H9 (cell line): ENCODE measurements around the gene GNPDA1. TPM values are rescaled to one million over a fixed set of nuclear protein-coding genes. Genes with fewer than 3 reads are reported as not detected.

Experiments
- DNase-seq: peaks from one replicate; pipeline ENCODE4 v3.0.0-alpha.2; 2017
- H2AFZ ChIP-seq: one replicate; pipeline ENCODE4 v1.6.1; 2013; ENCODE audit warnings: mild to moderate bottlenecking, low read length, control low read depth, moderate library complexity
- H2AK5ac ChIP-seq: 2 replicates; pipeline ENCODE4 v1.6.1; 2013; ENCODE audit warnings: low read length, control low read depth, mixed read lengths; ENCODE audit not compliant: insufficient read length
- H2BK120ac ChIP-seq: one replicate; pipeline ENCODE4 v1.6.1; 2013; ENCODE audit warnings: low read depth, mild to moderate bottlenecking, low read length, control low read depth, inconsistent platforms; ENCODE audit not compliant: poor library complexity, severe bottlenecking
- H2BK12ac ChIP-seq: 2 replicates; pipeline ENCODE4 v1.6.1; 2013; ENCODE audit warnings: low read length, control low read depth, mixed read lengths, low read depth; ENCODE audit not compliant: insufficient read length
- H2BK15ac ChIP-seq: 2 replicates; pipeline ENCODE4 v1.6.1; 2013; ENCODE audit warnings: low read depth, low read length, control low read depth
- H2BK20ac ChIP-seq: one replicate; pipeline ENCODE4 v1.6.1; 2013; ENCODE audit warnings: low read depth, mild to moderate bottlenecking, low read length, control low read depth, inconsistent platforms; ENCODE audit not compliant: poor library complexity, severe bottlenecking
- H2BK5ac ChIP-seq: 2 replicates; pipeline ENCODE4 v1.6.1; 2013; ENCODE audit warnings: low read length, control low read depth, mixed read lengths; ENCODE audit not compliant: insufficient read length
- H3K14ac ChIP-seq: 2 replicates; pipeline ENCODE4 v1.6.1; 2013; ENCODE audit warnings: low read length, control low read depth; ENCODE audit not compliant: insufficient read depth
- H3K18ac ChIP-seq: 2 replicates; pipeline ENCODE4 v1.6.1; 2013; ENCODE audit warnings: low read depth, mild to moderate bottlenecking, mixed read lengths, low read length, control low read depth; ENCODE audit not compliant: insufficient read length
- H3K23ac ChIP-seq: 2 replicates; pipeline ENCODE4 v1.6.1; 2013; ENCODE audit warnings: low read length, control low read depth, mixed read lengths, low read depth; ENCODE audit not compliant: insufficient read length
- H3K23me2 ChIP-seq: 2 replicates; pipeline ENCODE4 v1.6.1; 2013; ENCODE audit warnings: low read depth, mild to moderate bottlenecking, mixed read lengths, low read length, control low read depth; ENCODE audit not compliant: insufficient read length, poor library complexity, severe bottlenecking
- H3K27ac ChIP-seq: 2 replicates; pipeline ENCODE4 v1.5.1; 2013; ENCODE audit warnings: low read length, control low read depth, mixed read lengths, low read depth; ENCODE audit not compliant: insufficient read length
- H3K27me3 ChIP-seq: 2 replicates; pipeline ENCODE4 v1.6.1; 2013; ENCODE audit warnings: low read length, control low read depth, inconsistent platforms; ENCODE audit not compliant: insufficient read depth
- H3K4ac ChIP-seq: 2 replicates; pipeline ENCODE4 v1.6.1; 2013; ENCODE audit warnings: low read depth, mild to moderate bottlenecking, control low read depth, inconsistent platforms, low read length, moderate library complexity
- H3K4me1 ChIP-seq: 2 replicates; pipeline ENCODE4 v1.6.1; 2013; ENCODE audit warnings: low read length, control low read depth, inconsistent platforms; ENCODE audit not compliant: insufficient read depth
- H3K4me2 ChIP-seq: 2 replicates; pipeline ENCODE4 v1.6.1; 2013; ENCODE audit warnings: low read length, control low read depth, mixed read lengths; ENCODE audit not compliant: insufficient read length, insufficient read depth
- H3K56ac ChIP-seq: 2 replicates; pipeline ENCODE4 v1.6.1; 2013; ENCODE audit warnings: low read depth, mild to moderate bottlenecking, mixed read lengths, low read length, control low read depth; ENCODE audit not compliant: insufficient read length
- H3K79me1 ChIP-seq: 2 replicates; pipeline ENCODE4 v1.6.1; 2013; ENCODE audit warnings: low read depth, mild to moderate bottlenecking, moderate library complexity, low read length, control low read depth, inconsistent platforms; ENCODE audit not compliant: insufficient read depth, poor library complexity, severe bottlenecking
- H3K79me2 ChIP-seq: 2 replicates; pipeline ENCODE4 v1.6.1; 2013; ENCODE audit warnings: low read length, control low read depth, inconsistent platforms; ENCODE audit not compliant: insufficient read depth
- H3K9ac ChIP-seq: 2 replicates; pipeline ENCODE4 v1.6.1; 2013; ENCODE audit warnings: low read length, control low read depth, mixed read lengths; ENCODE audit not compliant: insufficient read length; ENCODE audit errors: extremely low read depth
- H3K9me3 ChIP-seq: one replicate; pipeline ENCODE4 v1.6.1; 2013; ENCODE audit warnings: low read depth, low read length, inconsistent platforms; ENCODE audit not compliant: control insufficient read depth
- H3T11ph ChIP-seq: one replicate; pipeline ENCODE4 v1.6.1; 2013; ENCODE audit warnings: mild to moderate bottlenecking, low read length, control low read depth, inconsistent platforms
- H4K20me1 ChIP-seq: one replicate; pipeline ENCODE4 v1.6.1; 2013; ENCODE audit not compliant: control insufficient read depth, insufficient read length, insufficient read depth
- H4K5ac ChIP-seq: 2 replicates; pipeline ENCODE4 v1.6.1; 2013; ENCODE audit warnings: low read depth, mild to moderate bottlenecking, mixed read lengths, low read length, control low read depth; ENCODE audit not compliant: insufficient read length
- H4K8ac ChIP-seq: replicated peaks from 2 replicates; pipeline ENCODE4 v1.6.1; 2013; ENCODE audit warnings: low read length, control low read depth, mixed read lengths, low read depth; ENCODE audit not compliant: insufficient read length
- H4K91ac ChIP-seq: 2 replicates; pipeline ENCODE4 v1.6.1; 2013; ENCODE audit warnings: low read depth, mild to moderate bottlenecking, moderate library complexity, mixed read lengths, low read length, control low read depth; ENCODE audit not compliant: insufficient read length
- H3K27ac Mint-ChIP-seq, 3 experiments: 2 replicates in 2 of 3; 3 replicates in 1 of 3; pipeline ENCODE4 v1.8.0; 2020 to 2021; ENCODE audit warnings: mixed read lengths in 3 of 3, mild to moderate bottlenecking in 1 of 3, moderate library complexity in 1 of 3
- H3K27me3 Mint-ChIP-seq: 2 replicates; pipeline ENCODE4 v1.8.0; 2021; ENCODE audit warnings: low read depth, mild to moderate bottlenecking, moderate library complexity, mixed read lengths
- H3K36me3 Mint-ChIP-seq, 3 experiments: 2 replicates in 2 of 3; 3 replicates in 1 of 3; pipeline ENCODE4 v1.8.0; 2020 to 2021; ENCODE audit warnings: low read depth in 3 of 3, mixed read lengths in 3 of 3; ENCODE audit not compliant: insufficient read depth in 1 of 3
- H3K4me1 Mint-ChIP-seq, 2 experiments: 2 replicates each; pipeline ENCODE4 v1.8.0; 2020; ENCODE audit warnings: mixed read lengths in 2 of 2
- H3K4me3 Mint-ChIP-seq, 2 experiments: 2 replicates in 1 of 2; 3 replicates in 1 of 2; pipeline ENCODE4 v1.8.0; 2020 to 2021; ENCODE audit warnings: mild to moderate bottlenecking in 2 of 2, mixed read lengths in 2 of 2, moderate library complexity in 1 of 2
- H3K9me3 Mint-ChIP-seq, 2 experiments: 2 replicates in 1 of 2; 3 replicates in 1 of 2; pipeline ENCODE4 v1.8.0; 2020; ENCODE audit warnings: mild to moderate bottlenecking in 2 of 2, mixed read lengths in 2 of 2, moderate library complexity in 1 of 2
- total RNA-seq: library from RNA; stranded (reverse); gene quantifications from 2 replicates; pipeline ENCODE4 v1.2.1, GENCODE V29; 2021
- TF ChIP-seq, protein P1 (sequence below): fragments of 200-600 bp; sonication (generic); conservative IDR thresholded peaks from 3 replicates; pipeline ENCODE4 v1.8.0; 2021; ENCODE audit warnings: antibody characterized with exemption, mild to moderate bottlenecking

The GNPDA1 gene
- total RNA-seq, 1 experiment from 2014 or later: 66.8 TPM

DNA sequence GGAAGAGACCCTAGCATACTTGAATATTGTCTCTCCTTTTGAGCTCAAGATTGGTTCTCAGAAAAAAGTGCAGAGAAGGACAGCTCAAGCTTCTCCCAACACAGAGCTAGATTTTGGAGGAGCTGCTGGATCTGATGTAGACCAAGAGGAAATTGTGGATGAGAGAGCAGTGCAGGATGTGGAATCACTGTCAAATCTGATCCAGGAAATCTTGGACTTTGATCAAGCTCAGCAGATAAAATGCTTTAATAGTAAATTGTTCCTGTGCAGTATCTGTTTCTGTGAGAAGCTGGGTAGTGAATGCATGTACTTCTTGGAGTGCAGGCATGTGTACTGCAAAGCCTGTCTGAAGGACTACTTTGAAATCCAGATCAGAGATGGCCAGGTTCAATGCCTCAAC, 34.4 kb downstream of the GNPDA1 start:
- Histone ChIP-seq H3K27ac (no peak overlapping the region), H3K9ac (no peak overlapping the region), H3K18ac (no peak overlapping the region), H2AK5ac (no peak overlapping the region), H4K8ac (no peak overlapping the region), H4K20me1 (no peaks in the 10 kb centered on the region), H3K9me3 (no peaks in the 10 kb centered on the region), H2BK12ac (no peak overlapping the region), H3K23me2 (no peaks in the 10 kb centered on the region), H3K56ac (no peak overlapping the region), H3K79me1 (no peaks in the 10 kb centered on the region), H4K91ac (no peak overlapping the region), H3K79me2 (no peaks in the 10 kb centered on the region), H2BK5ac (no peak overlapping the region), H3K14ac (no peak overlapping the region), H2BK15ac (no peak overlapping the region), H2BK120ac (no peak overlapping the region), H3K4me2 (no peak overlapping the region), H3K4ac (no peak overlapping the region), H3K23ac (no peak overlapping the region), H3T11ph (no peak overlapping the region), H4K5ac (no peak overlapping the region), H3K4me1 (no peaks in the 10 kb centered on the region), H2BK20ac (no peak overlapping the region), H3K27me3 (no peaks in the 10 kb centered on the region), H2AFZ (no peak overlapping the region)
- TF ChIP-seq, protein P1, sequence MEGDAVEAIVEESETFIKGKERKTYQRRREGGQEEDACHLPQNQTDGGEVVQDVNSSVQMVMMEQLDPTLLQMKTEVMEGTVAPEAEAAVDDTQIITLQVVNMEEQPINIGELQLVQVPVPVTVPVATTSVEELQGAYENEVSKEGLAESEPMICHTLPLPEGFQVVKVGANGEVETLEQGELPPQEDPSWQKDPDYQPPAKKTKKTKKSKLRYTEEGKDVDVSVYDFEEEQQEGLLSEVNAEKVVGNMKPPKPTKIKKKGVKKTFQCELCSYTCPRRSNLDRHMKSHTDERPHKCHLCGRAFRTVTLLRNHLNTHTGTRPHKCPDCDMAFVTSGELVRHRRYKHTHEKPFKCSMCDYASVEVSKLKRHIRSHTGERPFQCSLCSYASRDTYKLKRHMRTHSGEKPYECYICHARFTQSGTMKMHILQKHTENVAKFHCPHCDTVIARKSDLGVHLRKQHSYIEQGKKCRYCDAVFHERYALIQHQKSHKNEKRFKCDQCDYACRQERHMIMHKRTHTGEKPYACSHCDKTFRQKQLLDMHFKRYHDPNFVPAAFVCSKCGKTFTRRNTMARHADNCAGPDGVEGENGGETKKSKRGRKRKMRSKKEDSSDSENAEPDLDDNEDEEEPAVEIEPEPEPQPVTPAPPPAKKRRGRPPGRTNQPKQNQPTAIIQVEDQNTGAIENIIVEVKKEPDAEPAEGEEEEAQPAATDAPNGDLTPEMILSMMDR: no peak
- DNase-seq: no peak
- Mint-ChIP-seq H3K36me3 (peaks cover 8 to 53% (median 46%) of the 10 kb centered on the region in 3 experiments; a peak in 6 of 7 replicates), H3K9me3 (no peaks in the 10 kb centered on the region), H3K4me1 (no peaks in the 10 kb centered on the region), H3K4me3 (no peak overlapping the region), H3K27me3 (no peaks in the 10 kb centered on the region), H3K27ac (no peak overlapping the region)
